ENCODE measurements around the gene KIF26A.

Gene KIF26A

DNA sequence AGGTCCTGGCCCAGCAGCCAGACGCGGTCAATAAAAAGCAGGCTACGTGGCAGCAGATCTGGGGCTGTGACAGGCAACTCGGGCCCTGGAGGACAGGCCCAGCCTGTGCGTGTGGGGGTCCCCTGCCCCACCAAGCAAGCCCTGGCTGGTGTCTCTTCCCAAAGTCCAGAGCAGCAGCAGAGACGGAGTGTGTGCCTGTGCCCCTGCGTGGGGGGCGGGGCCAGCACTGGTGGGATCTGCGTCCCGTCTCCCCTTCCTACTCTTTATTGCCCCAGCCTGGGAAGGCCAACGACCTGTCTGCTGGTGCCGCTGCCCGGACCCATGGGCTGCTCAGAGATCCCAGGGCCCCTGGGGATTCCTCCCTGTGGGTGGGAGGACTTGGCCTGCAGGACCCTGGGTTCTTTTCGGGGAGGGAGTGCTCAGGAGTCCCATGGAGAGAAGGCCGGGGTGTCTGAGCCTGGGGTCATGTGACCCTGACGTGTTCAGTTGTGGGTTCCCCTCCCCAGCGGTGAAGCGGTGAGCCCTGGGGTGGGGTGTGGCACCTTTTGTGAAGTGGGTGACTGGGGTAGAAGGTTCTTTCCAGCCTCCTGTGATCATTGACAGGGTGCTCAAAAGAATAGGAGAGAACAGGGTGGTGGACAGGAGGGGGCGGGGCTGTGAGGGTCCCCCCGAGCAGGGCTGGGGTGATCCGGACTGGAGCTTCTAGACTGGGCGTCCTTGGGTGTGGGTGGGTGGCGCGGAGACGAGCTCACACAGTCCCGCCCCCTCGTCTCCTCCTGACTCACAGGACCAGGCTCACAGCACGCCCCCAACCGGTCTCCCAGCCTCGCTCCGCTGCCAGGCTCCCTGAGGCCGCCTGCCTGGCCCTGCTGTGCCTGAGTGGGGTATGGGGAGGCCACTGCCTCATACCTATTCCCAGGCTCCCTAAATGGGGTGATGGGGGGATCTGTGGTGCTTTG lies 30.5 kb upstream of the KIF26A start:
- Histone ChIP-seq H3K9me3 (ENCODE audit: insufficient read depth, low read length) (no peaks in the 10 kb centered on the region), H3K79me2 (ENCODE audit: insufficient read depth, low read length) (no peaks in the 10 kb centered on the region), H4K20me1 (ENCODE audit: low read depth, low read length) (no peaks in the 10 kb centered on the region), H3K9ac (ENCODE audit: low read length) (no peak overlapping the region), H3K4me2 (ENCODE audit: low read depth, low read length, poor library complexity, severe bottlenecking) (no peak overlapping the region), H3K27ac (ENCODE audit: low read depth, low read length) (no peak overlapping the region), H3K4me3 (ENCODE audit: insufficient read depth, low read length, poor library complexity, severe bottlenecking) (no peak overlapping the region), H2AFZ (ENCODE audit: low read depth, low read length, severe bottlenecking) (no peak overlapping the region), H3K27me3 (ENCODE audit: low read length) (no peaks in the 10 kb centered on the region), H3K9me2 (replicated peaks; ENCODE audit: insufficient read depth, low read length) (no peaks in the 10 kb centered on the region), H3K36me3 (ENCODE audit: low read length) (no peaks in the 10 kb centered on the region), H3F3A (ENCODE audit: insufficient read depth) (no peaks in the 10 kb centered on the region)
- no peak for TF ChIP-seq CTCF (IDR thresholded peaks at IDR 0.05; ENCODE audit: insufficient read depth, low read length, poor library complexity, severe bottlenecking)
- no peak for TF ChIP-seq EZH2phosphoT487 (conservative IDR thresholded peaks at IDR 0.05; ENCODE audit: low read length)

GRCh38 chr14:104108570-104109541 lies 29.5 kb upstream of the KIF26A start:
- no peaks in the 10 kb centered on the region for H3K9me3 ChIP-seq (ENCODE audit: insufficient read depth, low read length)
- no peaks in the 10 kb centered on the region for H3K36me3 ChIP-seq (ENCODE audit: low read length)
- no peak overlapping the region for H3K4me3 ChIP-seq (ENCODE audit: insufficient read depth, low read length, poor library complexity, severe bottlenecking)
- no peak overlapping the region for H2AFZ ChIP-seq (ENCODE audit: low read depth, low read length, severe bottlenecking)
- H3K9ac ChIP-seq (ENCODE audit: low read length), result no peak overlapping the region
- no peaks in the 10 kb centered on the region for H3K9me2 ChIP-seq (replicated peaks; ENCODE audit: insufficient read depth, low read length)
- TF ChIP-seq CTCF (IDR thresholded peaks at IDR 0.05; ENCODE audit: insufficient read depth, low read length, poor library complexity, severe bottlenecking) (no peak), EZH2phosphoT487 (conservative IDR thresholded peaks at IDR 0.05; ENCODE audit: low read length) (no peak)
- H3K27ac ChIP-seq (ENCODE audit: low read depth, low read length), result no peak overlapping the region
- H4K20me1 ChIP-seq (ENCODE audit: low read depth, low read length), result no peaks in the 10 kb centered on the region
- H3K79me2 ChIP-seq (ENCODE audit: insufficient read depth, low read length), result no peaks in the 10 kb centered on the region
- no peaks in the 10 kb centered on the region for H3K27me3 ChIP-seq (ENCODE audit: low read length)
- no peaks in the 10 kb centered on the region for H3F3A ChIP-seq (ENCODE audit: insufficient read depth)
- H3K4me2 ChIP-seq (ENCODE audit: low read depth, low read length, poor library complexity, severe bottlenecking), result no peak overlapping the region

GRCh38 chr14:104109731-104110361 lies 28.5 kb upstream of the KIF26A start:
- H4K20me1 ChIP-seq (ENCODE audit: low read depth, low read length), result no peaks in the 10 kb centered on the region
- H3K4me2 ChIP-seq (ENCODE audit: low read depth, low read length, poor library complexity, severe bottlenecking), result no peak overlapping the region
- no peaks in the 10 kb centered on the region for H3K27me3 ChIP-seq (ENCODE audit: low read length)
- H3K36me3 ChIP-seq (ENCODE audit: low read length), result no peaks in the 10 kb centered on the region
- H3K9ac ChIP-seq (ENCODE audit: low read length), result no peak overlapping the region
- no peaks in the 10 kb centered on the region for H3K79me2 ChIP-seq (ENCODE audit: insufficient read depth, low read length)
- no peak overlapping the region for H2AFZ ChIP-seq (ENCODE audit: low read depth, low read length, severe bottlenecking)
- H3F3A ChIP-seq (ENCODE audit: insufficient read depth), result no peaks in the 10 kb centered on the region
- no peaks in the 10 kb centered on the region for H3K9me2 ChIP-seq (replicated peaks; ENCODE audit: insufficient read depth, low read length)
- H3K27ac ChIP-seq (ENCODE audit: low read depth, low read length), result no peak overlapping the region
- no peaks in the 10 kb centered on the region for H3K9me3 ChIP-seq (ENCODE audit: insufficient read depth, low read length)
- H3K4me3 ChIP-seq (ENCODE audit: insufficient read depth, low read length, poor library complexity, severe bottlenecking), result no peak overlapping the region
- TF ChIP-seq EZH2phosphoT487 (conservative IDR thresholded peaks at IDR 0.05; ENCODE audit: low read length) (no peak), CTCF (IDR thresholded peaks at IDR 0.05; ENCODE audit: insufficient read depth, low read length, poor library complexity, severe bottlenecking) (no peak)
